ENCODE measurements around the gene RUFY1. TPM values are rescaled to one million over a fixed set of nuclear protein-coding genes. Genes with fewer than 3 reads are reported as not detected.
"Not testable (repeated sequence)": the region's sequence is repeated elsewhere in the genome, so short reads cannot be mapped to it uniquely, and the experiment has no call there.

Gene RUFY1
- total and polyA plus RNA-seq, 2 experiments from 2014 or later: 25.1 to 33.6 TPM

DNA sequence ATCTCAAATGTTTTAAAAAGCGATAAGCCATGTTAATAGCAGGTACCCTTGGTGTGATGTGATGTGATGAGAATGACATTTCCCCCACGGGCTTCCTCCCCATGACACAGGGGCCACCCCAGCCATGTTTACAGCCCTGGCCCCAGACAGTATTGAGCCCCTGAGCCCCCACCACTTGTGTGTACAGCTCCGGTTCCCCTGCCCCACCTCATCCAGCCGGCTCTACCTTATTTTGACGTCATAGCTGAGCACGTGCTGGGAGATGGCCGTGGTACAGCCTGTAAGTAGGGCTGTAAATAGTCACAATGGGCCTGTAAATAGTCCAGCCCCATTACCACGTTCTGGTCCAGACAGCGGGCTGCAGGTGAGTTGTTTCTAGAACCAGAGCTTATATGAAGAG lies 98.1 kb downstream of the RUFY1 start:
- DNase-seq (ENCODE audit: low read depth in 1 of 2, low spot score in 1 of 2): no peak
- Histone ChIP-seq H3K9me3 (ENCODE audit: low read depth) (no peaks in the 10 kb centered on the region), H3K27ac (no peak overlapping the region), H3K4me3 (no peak overlapping the region), H3K4me1 (ENCODE audit: low read depth) (no peaks in the 10 kb centered on the region), H3K27me3 (no peaks in the 10 kb centered on the region), H3K36me3 (no peaks in the 10 kb centered on the region)
- TF ChIP-seq, protein P1, sequence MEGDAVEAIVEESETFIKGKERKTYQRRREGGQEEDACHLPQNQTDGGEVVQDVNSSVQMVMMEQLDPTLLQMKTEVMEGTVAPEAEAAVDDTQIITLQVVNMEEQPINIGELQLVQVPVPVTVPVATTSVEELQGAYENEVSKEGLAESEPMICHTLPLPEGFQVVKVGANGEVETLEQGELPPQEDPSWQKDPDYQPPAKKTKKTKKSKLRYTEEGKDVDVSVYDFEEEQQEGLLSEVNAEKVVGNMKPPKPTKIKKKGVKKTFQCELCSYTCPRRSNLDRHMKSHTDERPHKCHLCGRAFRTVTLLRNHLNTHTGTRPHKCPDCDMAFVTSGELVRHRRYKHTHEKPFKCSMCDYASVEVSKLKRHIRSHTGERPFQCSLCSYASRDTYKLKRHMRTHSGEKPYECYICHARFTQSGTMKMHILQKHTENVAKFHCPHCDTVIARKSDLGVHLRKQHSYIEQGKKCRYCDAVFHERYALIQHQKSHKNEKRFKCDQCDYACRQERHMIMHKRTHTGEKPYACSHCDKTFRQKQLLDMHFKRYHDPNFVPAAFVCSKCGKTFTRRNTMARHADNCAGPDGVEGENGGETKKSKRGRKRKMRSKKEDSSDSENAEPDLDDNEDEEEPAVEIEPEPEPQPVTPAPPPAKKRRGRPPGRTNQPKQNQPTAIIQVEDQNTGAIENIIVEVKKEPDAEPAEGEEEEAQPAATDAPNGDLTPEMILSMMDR (IDR thresholded peaks at IDR 0.05; ENCODE audit: low read depth, low read length): no peak

DNA sequence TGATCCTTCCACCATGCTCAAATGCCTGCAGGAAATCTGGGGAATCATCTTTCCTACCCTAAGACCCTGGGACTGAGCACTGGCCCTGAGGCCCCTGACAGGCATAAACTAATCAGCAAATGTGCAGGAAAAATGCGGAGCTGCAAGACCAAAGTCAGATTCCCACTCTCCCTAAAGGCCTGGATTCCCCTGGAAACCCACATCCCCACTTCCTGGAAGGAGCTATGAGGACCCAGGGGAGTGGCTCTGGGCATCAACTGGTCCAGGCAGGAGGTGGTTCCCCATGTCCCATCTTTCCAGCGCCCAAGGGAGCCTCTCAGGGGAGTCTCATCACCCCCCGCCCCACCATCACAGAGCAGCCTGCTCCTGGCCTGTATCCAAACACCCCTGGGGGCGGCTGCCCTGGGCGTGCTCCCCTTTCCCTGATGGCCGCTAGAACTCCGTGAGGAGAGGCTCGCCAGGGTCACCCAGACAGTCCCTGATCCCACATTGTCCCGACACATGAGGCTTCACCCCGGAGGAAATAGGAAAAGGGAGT lies 98.9 kb downstream of the RUFY1 start:
- H3K4me1 ChIP-seq (ENCODE audit: low read depth); H3K27ac ChIP-seq; H3K9me3 ChIP-seq (ENCODE audit: low read depth); DNase-seq (ENCODE audit: low read depth in 1 of 2, low spot score in 1 of 2); H3K4me3 ChIP-seq; H3K27me3 ChIP-seq; H3K36me3 ChIP-seq: not testable (repeated sequence)

DNA sequence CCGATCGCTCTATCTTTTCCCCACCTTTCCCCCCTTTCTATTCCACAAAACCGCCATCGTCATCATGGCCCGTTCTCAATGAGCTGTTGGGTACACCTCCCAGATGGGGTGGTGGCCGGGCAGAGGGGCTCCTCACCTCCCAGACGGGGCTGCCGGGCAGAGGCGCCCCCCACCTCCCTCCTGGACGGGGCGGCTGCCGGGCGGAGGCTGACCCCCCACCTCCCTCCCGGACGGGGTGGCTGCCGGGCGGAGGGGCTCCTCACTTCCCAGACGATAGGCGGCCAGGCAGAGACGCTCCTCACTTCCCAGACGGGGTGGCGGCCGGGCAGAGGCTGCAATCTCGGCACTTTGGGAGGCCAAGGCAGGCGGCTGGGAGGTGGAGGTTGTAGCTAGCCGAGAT lies 99.9 kb downstream of the RUFY1 start:
- not testable (repeated sequence) for H3K9me3 ChIP-seq (ENCODE audit: low read depth); H3K27ac ChIP-seq; H3K4me3 ChIP-seq; H3K36me3 ChIP-seq; H3K27me3 ChIP-seq; DNase-seq (ENCODE audit: low read depth in 1 of 2, low spot score in 1 of 2); H3K4me1 ChIP-seq (ENCODE audit: low read depth)

DNA sequence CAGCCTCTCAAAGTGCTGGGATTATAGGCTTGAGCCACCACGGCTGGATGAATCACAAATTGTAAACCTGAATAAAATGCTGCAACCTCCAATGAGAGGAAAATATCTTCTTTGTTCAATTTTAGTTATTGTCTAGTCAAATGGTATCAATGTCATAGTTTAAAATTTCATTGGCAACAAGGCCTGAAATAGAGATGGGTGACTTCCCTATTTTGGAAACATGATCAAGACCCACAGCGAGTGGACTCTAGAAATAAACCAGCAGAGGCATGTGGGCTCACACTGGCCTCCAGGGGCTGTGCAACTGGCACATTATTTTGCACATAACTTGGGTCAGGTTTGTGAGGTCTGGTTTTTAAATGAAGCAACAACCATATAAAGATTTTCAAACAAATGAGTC lies 102.8 kb downstream of the RUFY1 start:
- not testable (repeated sequence) for H3K4me3 ChIP-seq; H3K27me3 ChIP-seq; H3K27ac ChIP-seq; H3K36me3 ChIP-seq; H3K4me1 ChIP-seq (ENCODE audit: low read depth); DNase-seq (ENCODE audit: low read depth in 1 of 2, low spot score in 1 of 2); H3K9me3 ChIP-seq (ENCODE audit: low read depth)

DNA sequence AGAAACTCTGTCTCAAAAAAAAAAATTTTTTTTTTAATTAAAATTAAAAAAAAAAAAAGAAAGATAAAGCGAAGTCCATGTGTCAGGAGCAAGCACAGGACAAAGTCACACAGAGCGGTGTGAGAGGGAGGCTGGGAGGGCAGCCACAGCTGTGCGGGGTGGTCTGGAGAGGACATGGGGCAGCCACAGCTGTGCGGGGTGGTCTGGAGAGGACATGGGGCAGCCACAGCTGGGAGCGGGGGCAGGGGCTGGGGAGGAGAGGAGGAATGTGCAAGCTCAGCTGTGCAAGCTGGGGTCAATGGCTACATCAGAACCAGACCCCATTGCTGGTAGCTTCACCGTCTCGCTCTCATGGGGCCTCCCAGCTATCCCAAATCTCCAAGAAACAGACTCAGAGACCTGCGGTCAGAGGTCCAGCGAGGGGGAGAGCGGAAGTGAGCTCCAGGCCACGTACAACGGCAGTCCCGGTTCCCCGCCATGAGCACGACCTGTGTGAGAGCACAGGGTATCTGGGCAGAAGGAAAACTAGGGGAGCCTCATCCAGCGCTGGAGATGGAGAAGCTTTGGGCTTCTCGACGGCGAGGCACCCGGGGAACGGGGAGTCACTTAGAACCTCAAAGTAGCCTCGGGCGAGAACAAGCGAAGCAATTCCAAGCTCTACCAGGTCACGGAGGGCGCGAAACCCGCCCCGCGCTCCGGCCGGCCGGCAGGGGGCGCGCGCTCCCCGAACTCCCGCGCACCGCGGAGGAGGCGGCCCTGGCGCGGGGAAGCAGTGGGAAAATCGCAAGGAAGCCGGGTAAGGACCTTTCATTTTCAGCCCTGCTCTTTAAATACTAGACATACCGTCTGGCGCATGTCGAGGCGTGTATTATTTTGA lies 107.2 kb downstream of the RUFY1 start:
- not testable (repeated sequence) for DNase-seq (ENCODE audit: low read depth in 1 of 2, low spot score in 1 of 2); H3K4me3 ChIP-seq

DNA sequence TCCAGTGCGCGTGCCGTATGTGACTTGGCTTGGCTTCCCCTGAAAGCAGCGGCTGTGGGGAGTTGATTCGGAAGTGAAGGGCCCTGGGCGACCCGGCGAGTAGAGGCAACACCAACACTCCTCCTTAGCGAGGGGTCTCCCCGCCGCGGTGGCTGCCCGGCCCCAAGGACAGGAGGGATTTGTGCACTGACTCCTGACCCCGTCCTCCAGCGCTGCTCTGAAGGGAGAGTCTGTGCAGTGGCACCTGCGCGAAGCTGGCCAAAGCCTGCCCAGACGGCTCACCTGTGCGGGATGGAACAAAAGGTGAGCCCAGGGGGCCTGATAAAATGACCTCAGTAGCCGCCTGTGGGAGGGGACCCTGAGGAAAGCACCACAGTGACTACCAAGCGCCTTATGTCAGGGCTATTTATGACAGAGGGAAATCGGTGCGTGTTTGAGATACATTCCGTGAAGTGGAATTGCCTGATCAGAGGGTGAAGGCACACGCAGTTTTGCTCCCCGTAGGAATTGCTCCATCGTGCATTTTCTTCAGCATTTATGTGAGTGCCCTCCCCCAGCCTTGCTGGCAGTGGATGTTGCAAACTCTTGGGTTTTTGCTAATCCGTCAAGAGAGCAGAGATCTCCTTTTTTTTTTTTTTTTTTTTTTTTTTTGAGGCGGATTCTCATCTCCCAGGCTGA lies 108.0 kb downstream of the RUFY1 start:
- peak in 1 of 2 donors; percentile 66 for DNase-seq (ENCODE audit: low read depth in 1 of 2, low spot score in 1 of 2)
- H3K27ac ChIP-seq; H3K36me3 ChIP-seq; H3K4me1 ChIP-seq (ENCODE audit: low read depth); H3K27me3 ChIP-seq; H3K9me3 ChIP-seq (ENCODE audit: low read depth): not testable (repeated sequence)
- peak overlapping the region; percentile 39 for H3K4me3 ChIP-seq

More for the DNA sequence above, 107.2 kb downstream of the RUFY1 start:
- H3K4me1 ChIP-seq (ENCODE audit: low read depth); H3K9me3 ChIP-seq (ENCODE audit: low read depth); H3K27ac ChIP-seq; H3K36me3 ChIP-seq; H3K27me3 ChIP-seq: not testable (repeated sequence)

Other genes starting within 250 kb of the RUFY1 start
- 2.5 and 8.8 TPM in 2 replicates for gene ADAMTS2, start 205.1 kb upstream of the RUFY1 start, total RNA-seq
- gene ADAMTS2, start 205.1 kb upstream of the RUFY1 start, polyA plus RNA-seq: 3.1 and 7.0 TPM in 2 replicates
- gene HNRNPH1, start 73.1 kb downstream of the RUFY1 start, total RNA-seq: 467 and 569 TPM in 2 replicates
- gene HNRNPH1, start 73.1 kb downstream of the RUFY1 start, polyA plus RNA-seq: 119 and 126 TPM in 2 replicates
- gene CBY3, start 130.5 kb downstream of the RUFY1 start, total RNA-seq: 0.18 TPM in 1 of 2 replicates, not detected in the other
- gene CBY3, start 130.5 kb downstream of the RUFY1 start, polyA plus RNA-seq: 0.18 and 2.6 TPM in 2 replicates
- gene CANX, start 148.4 kb downstream of the RUFY1 start, total RNA-seq: 319 and 464 TPM in 2 replicates
- 286 and 358 TPM in 2 replicates for gene CANX, start 148.4 kb downstream of the RUFY1 start, polyA plus RNA-seq
- gene MAML1, start 182.3 kb downstream of the RUFY1 start, total RNA-seq: 35.8 and 38.8 TPM in 2 replicates
- gene MAML1, start 182.3 kb downstream of the RUFY1 start, polyA plus RNA-seq: 14.4 and 24.2 TPM in 2 replicates
- gene LTC4S, start 243.4 kb downstream of the RUFY1 start, total RNA-seq: 5.3 and 10.2 TPM in 2 replicates
- 7.8 and 14.0 TPM in 2 replicates for gene LTC4S, start 243.4 kb downstream of the RUFY1 start, polyA plus RNA-seq

All from cardiac muscle cell (in vitro differentiated cells and primary cell).